Lower leg skin (tissue), 3 donors: Measurements from ENCODE around the gene MARS1.

ENCODE experiments used
- CTCF ChIP-seq, 3 donors: fragments of 450-650 bp; IDR thresholded peaks; one replicate each; pipeline ENCODE4 v1.5.1; 2016; ENCODE audit warnings: antibody characterized with exemption in 3 of 3, mild to moderate bottlenecking in 3 of 3, moderate library complexity in 2 of 3
- POLR2A ChIP-seq, 2 donors: fragments of 450-650 bp; IDR thresholded peaks; one replicate each; pipeline ENCODE4 v1.6.1; 2016 to 2017; ENCODE audit warnings: antibody characterized with exemption in 2 of 2, mild to moderate bottlenecking in 1 of 2, moderate library complexity in 1 of 2

GRCh38 chr12:57534250-57534649 lies 46.4 kb downstream of the MARS1 start:
- TF ChIP-seq CTCF (IDR thresholded peaks at IDR 0.05) = no peak
- no peak for TF ChIP-seq POLR2A (IDR thresholded peaks at IDR 0.05)
